ENCODE results near the gene F12. TPM values are rescaled to one million over a fixed set of nuclear protein-coding genes. Genes with fewer than 3 reads are reported as not detected.

F12 gene
- total RNA-seq, 1 experiment from 2014 or later = 10.0 TPM

GRCh38 chr5:177445052-177445916 is 35.9 kb upstream of the F12 start:
- ChIA-PET CTCF (interaction anchor here (0.6 to 15.8 kb wide), 17 partner anchors 8 to 134 kb away, joined by 3 to 171 read pairs (median 4); partner anchors contain the start of genes GRK6, MXD3 and PDLIM7), POLR2A (interaction anchor here (0.6 to 5.8 kb wide), 8 partner anchors 8 to 736 kb away, joined by 3 to 38 read pairs (median 4); partner anchors contain the start of gene GRK6)
- H3K9me3 Mint-ChIP-seq = no peaks in the 10 kb centered on the region
- H3K36me3 Mint-ChIP-seq = no peaks in the 10 kb centered on the region
- H3K4me1 Mint-ChIP-seq = peaks cover 43% of the 10 kb centered on the region
- H3K4me3 Mint-ChIP-seq = peak overlapping the region; percentile 66
- H3K27ac Mint-ChIP-seq = no peak overlapping the region
- DNase-seq (ENCODE audit: low spot score) = no peak
- TF ChIP-seq USF1 (CRISPR knock-in tag; IDR thresholded peaks at IDR 0.05) (no peak), ERG (CRISPR knock-in tag; IDR thresholded peaks at IDR 0.05) (0 out of 2 replicates have a peak, but pooled peaks have one; percentile 18), NFATC4 (CRISPR knock-in tag; IDR thresholded peaks at IDR 0.05) (no peak), ZNF512 (CRISPR knock-in tag; IDR thresholded peaks at IDR 0.05; ENCODE audit: borderline replicate concordance) (0 out of 2 replicates have a peak, but pooled peaks have one; percentile 17), GRHL2 (CRISPR knock-in tag; IDR thresholded peaks at IDR 0.05; ENCODE audit: insufficient replicate concordance, severe bottlenecking) (no peak), ZNF671 (CRISPR knock-in tag; IDR thresholded peaks at IDR 0.05) (0 out of 2 replicates have a peak, but pooled peaks have one; percentile 12)
- H3K27me3 Mint-ChIP-seq (ENCODE audit: low read depth) = peaks cover 34% of the 10 kb centered on the region
- ATAC-seq = no peak

- peaks cover 4% of the 10 kb centered on the region for H3K9me3 Mint-ChIP-seq
- POLR2A ChIA-PET = interaction anchor here (0.9 to 4.9 kb wide), 6 partner anchors 8 to 74 kb away, joined by 4 to 19 read pairs (median 5); partner anchors contain the start of gene GRK6
- DNase-seq (ENCODE audit: low spot score) (no peak), ATAC-seq (no peak)
- peaks cover 30% of the 10 kb centered on the region for H3K27me3 Mint-ChIP-seq (ENCODE audit: low read depth)
- H3K36me3 Mint-ChIP-seq = peaks cover 7% of the 10 kb centered on the region
- H3K27ac Mint-ChIP-seq = no peak overlapping the region
- no peak for TF ChIP-seq CBFB (CRISPR knock-in tag; IDR thresholded peaks at IDR 0.05; ENCODE audit: low read depth)
- TF ChIP-seq ARID4B (CRISPR knock-in tag; IDR thresholded peaks at IDR 0.05; ENCODE audit: borderline replicate concordance) = peak; percentile 31; the same call in 1 of the 2 replicates
- no peak for TF ChIP-seq CREB1 (CRISPR knock-in tag; IDR thresholded peaks at IDR 0.05)
- TF ChIP-seq ZNF232 (CRISPR knock-in tag; IDR thresholded peaks at IDR 0.05) = 0 out of 2 replicates have a peak, but pooled peaks have one; percentile 48
- no peak for TF ChIP-seq NR2C2 (CRISPR knock-in tag; IDR thresholded peaks at IDR 0.05)
- 0 out of 2 replicates have a peak, but pooled peaks have one; percentile 41 for TF ChIP-seq ZBTB21 (CRISPR knock-in tag; IDR thresholded peaks at IDR 0.05; ENCODE audit: borderline replicate concordance)
- TF ChIP-seq ZNF512 (CRISPR knock-in tag; IDR thresholded peaks at IDR 0.05; ENCODE audit: borderline replicate concordance) = 0 out of 2 replicates have a peak, but pooled peaks have one; percentile 8
- no peak for TF ChIP-seq ZSCAN18 (CRISPR knock-in tag; IDR thresholded peaks at IDR 0.05)
- TF ChIP-seq EMX1 (CRISPR knock-in tag; IDR thresholded peaks at IDR 0.05) = 0 out of 2 replicates have a peak, but pooled peaks have one; percentile 33
- H3K4me3 Mint-ChIP-seq = peak overlapping the region; percentile 10; the same call in 1 of the 2 replicates
- H3K4me1 Mint-ChIP-seq = peaks cover 47% of the 10 kb centered on the region
- CTCF ChIA-PET = interaction anchor here (0.6 to 15.8 kb wide), 13 partner anchors 7 to 332 kb away, joined by 3 to 171 read pairs (median 4); partner anchors contain the start of gene MXD3
These were observed 35.0 kb upstream of the F12 start for GRCh38 chr5:177444106-177445051.

Data from WTC11 (cell line).